Mucosa of stomach (tissue), 1 donor: ENCODE results near the gene TBC1D10A.

ENCODE experiments used
- H3K27me3 ChIP-seq: one replicate; pipeline ENCODE4 v1.7.0; 2013; ENCODE audit warnings: mild to moderate bottlenecking, low read length; ENCODE audit not compliant: control insufficient read depth, insufficient read depth
- H3K36me3 ChIP-seq: one replicate; pipeline ENCODE4 v1.7.0; 2013; ENCODE audit warnings: low read length; ENCODE audit not compliant: control insufficient read depth, insufficient read depth
- H3K4me1 ChIP-seq: one replicate; pipeline ENCODE4 v1.7.0; 2013; ENCODE audit warnings: mild to moderate bottlenecking, low read length; ENCODE audit not compliant: control insufficient read depth, insufficient read depth
- H3K4me3 ChIP-seq: one replicate; pipeline ENCODE4 v1.7.0; 2013; ENCODE audit warnings: low read length
- H3K9ac ChIP-seq: one replicate; pipeline ENCODE4 v1.7.0; 2013; ENCODE audit warnings: mild to moderate bottlenecking, low read length, moderate library complexity
- H3K9me3 ChIP-seq: one replicate; pipeline ENCODE4 v1.7.0; 2013; ENCODE audit warnings: mild to moderate bottlenecking, low read length, moderate library complexity; ENCODE audit not compliant: control insufficient read depth
- donor health status: Pancreatic carcinoma.

Gene TBC1D10A

DNA sequence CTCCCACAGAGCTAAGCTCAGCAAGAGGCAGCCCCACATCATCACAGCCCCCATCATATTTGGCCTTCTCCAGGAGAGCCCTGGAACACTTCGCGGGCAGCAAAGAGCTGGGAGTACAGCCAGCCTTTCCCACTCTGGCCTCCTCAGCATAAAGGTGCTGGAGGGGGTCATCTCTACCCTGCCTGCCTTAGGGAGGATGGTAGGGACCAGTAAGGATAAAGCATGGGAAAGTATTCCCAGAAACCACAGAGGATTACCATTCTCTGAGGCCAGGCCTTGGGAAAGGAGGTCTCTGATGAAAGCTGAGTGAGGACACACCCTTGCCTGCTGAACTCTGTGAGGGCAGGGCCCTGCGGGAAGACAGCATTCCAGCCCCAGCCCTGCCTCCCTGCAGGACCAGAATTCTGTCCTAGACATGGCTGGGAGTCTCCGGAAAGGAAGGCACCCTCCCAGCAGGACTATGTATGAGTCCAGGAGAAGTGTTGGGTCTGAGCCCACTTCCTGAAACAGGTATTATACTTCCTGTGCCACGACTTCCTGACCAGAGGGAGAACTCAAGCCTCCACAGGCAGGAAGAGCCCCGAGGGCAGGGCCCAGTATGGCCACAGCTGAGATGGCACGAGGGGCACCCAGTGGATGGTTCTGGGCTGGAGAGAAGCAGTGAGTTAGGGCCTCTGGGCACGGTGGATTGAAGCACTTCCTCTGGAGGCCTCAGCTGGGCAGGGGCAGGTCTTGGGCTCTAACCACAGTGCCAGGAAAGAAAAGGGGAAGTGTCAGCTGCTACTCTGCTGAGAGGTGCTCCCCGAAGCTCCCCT, 24.5 kb downstream of the TBC1D10A start:
- Histone ChIP-seq H3K36me3 (peaks cover 23% of the 10 kb centered on the region), H3K9me3 (no peaks in the 10 kb centered on the region), H3K27me3 (no peaks in the 10 kb centered on the region), H3K4me1 (peaks cover 86% of the 10 kb centered on the region), H3K9ac (peak overlapping the region; percentile 24), H3K4me3 (no peak overlapping the region)

DNA sequence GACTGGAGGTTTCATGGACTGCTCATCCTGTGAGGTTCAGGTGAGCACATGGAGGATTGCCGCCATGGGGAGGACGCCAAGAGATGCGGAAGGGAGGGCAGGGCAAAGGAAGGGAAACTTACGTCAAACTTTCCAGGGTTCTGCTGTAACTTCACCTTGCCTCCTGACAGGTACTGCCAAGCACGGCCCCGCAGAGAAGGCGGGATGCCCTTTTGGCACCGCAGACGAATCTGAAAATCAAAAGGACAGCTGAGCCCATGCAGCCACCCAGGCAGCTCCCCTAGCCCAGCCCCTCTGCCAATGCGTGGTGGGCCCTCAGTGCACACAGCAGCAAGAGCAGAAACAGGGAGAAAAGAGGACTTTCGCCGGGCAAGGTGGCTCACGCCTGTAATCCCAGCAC, 27.4 kb downstream of the TBC1D10A start:
- Histone ChIP-seq H3K27me3 (no peaks in the 10 kb centered on the region), H3K36me3 (peaks cover 31% of the 10 kb centered on the region), H3K9ac (no peak overlapping the region), H3K4me3 (no peak overlapping the region), H3K4me1 (peaks cover 62% of the 10 kb centered on the region), H3K9me3 (no peaks in the 10 kb centered on the region)

DNA sequence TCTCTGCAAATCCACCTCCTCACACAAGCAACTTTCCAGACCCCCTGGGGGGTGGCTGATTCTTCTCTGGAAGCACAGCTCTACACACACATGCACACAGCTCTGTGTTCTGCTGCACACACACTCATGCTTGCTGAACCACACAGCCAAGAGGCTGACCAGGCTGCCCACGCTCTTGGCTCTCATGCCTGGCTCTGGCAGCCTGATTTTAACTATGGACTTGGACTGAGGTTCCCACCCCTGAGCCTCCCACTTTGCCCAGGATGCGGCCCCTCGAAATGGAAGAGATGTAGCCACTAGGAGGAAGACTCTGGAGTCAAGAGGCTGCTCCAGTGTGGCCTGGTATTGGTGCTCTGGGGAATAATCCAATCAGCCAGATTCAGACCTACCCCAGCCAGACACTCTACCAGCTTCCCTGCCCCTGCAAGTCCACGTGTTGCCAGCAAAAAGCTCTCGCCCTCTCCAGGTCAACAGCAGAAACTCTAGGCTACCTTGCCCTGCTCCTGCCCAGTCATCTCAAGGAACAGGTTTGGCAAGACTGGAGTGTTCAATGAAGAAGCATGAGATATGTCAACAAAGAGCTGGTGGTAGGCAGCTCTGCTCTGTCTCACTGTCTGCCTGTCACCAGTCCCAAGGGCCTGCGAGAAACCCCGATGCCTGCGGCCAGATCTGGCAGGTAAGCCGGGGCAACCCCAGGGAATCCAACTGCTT, 28.6 kb downstream of the TBC1D10A start:
- Histone ChIP-seq H3K4me3 (no peak overlapping the region), H3K9me3 (no peaks in the 10 kb centered on the region), H3K9ac (no peak overlapping the region), H3K4me1 (peaks cover 51% of the 10 kb centered on the region), H3K27me3 (no peaks in the 10 kb centered on the region), H3K36me3 (peaks cover 31% of the 10 kb centered on the region)

DNA sequence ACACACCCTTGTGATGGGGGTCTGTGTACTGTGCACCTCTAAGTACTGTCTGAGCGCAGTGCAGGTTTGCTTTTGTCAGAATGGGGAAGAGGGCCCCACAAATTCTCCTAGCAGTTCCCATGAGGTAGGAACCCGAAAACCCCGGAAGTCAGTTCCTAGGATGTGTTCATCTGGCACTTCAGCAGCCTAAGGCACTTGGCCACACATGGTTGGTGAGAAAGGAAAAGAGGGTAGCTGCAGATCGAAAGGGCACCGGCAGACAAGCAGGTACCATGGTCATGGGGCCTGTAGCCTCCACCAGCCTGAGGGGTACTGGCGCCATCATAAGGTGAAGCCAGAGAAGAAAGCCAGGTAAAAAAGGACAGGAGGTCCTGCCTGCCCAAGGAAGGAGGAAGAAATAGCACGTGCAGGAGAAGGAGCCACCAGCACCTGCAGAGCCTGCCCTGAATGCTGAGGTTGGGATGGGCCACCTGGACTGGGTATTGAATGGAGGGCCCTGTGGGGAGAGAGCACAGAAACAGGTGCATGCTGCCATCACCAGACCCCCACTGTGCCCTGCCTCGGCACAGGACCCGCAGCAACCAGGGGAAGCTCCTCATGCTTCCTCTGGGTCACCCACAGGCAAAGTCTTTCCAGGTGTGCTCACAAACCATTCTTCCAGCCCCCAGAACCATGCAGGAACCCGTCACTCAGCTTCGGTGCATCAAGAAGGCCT, 29.3 kb downstream of the TBC1D10A start:
- H3K4me3 ChIP-seq, result no peak overlapping the region
- H3K9me3 ChIP-seq, result no peaks in the 10 kb centered on the region
- H3K9ac ChIP-seq, result no peak overlapping the region
- peaks cover 35% of the 10 kb centered on the region for H3K36me3 ChIP-seq
- H3K27me3 ChIP-seq, result no peaks in the 10 kb centered on the region
- peaks cover 43% of the 10 kb centered on the region for H3K4me1 ChIP-seq

DNA sequence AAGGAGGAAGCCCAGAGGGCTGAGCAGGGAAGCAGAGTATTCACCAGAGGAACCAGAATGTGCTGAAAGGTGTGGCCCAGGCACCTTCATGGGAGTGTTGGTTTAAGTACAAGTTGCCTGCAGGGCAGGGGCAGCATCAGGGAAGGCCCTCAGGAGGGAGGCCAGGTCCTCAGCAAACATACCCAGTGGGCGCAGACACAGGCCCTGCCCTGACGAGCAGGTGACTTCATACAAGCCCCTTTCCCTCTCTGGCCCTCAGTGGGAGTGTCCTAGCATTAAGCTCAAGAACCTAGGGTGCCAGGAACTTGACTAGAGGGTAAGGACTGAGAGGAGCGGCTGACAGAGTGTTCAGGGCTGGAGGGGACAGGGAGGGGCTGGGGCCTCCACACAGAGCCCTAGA, 29.9 kb downstream of the TBC1D10A start:
- H3K9ac ChIP-seq, result no peak overlapping the region
- H3K4me1 ChIP-seq, result peaks cover 37% of the 10 kb centered on the region
- H3K36me3 ChIP-seq, result peaks cover 34% of the 10 kb centered on the region
- no peak overlapping the region for H3K4me3 ChIP-seq
- H3K9me3 ChIP-seq, result no peaks in the 10 kb centered on the region
- H3K27me3 ChIP-seq, result no peaks in the 10 kb centered on the region

DNA sequence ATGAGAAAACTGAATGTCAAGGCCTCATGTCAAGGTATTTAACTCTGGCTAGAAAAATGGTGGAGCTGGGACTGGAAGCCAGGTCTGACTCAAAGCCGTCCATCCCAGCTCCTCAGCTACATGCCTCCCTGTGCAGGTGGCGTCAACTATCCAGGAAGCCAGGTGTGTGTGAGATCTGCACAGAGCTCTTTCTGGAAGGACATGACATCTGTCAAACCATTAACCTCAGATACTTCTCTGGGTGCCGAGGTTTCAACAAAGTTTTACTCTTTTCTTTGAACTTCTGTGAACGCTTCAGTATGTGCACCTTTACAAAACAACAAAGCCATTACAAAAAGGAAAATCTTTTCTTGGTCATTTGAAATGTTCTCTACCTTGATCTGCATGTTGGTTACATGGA, 30.4 kb downstream of the TBC1D10A start:
- H3K4me1 ChIP-seq, result peaks cover 36% of the 10 kb centered on the region
- peaks cover 29% of the 10 kb centered on the region for H3K36me3 ChIP-seq
- no peak overlapping the region for H3K4me3 ChIP-seq

DNA sequence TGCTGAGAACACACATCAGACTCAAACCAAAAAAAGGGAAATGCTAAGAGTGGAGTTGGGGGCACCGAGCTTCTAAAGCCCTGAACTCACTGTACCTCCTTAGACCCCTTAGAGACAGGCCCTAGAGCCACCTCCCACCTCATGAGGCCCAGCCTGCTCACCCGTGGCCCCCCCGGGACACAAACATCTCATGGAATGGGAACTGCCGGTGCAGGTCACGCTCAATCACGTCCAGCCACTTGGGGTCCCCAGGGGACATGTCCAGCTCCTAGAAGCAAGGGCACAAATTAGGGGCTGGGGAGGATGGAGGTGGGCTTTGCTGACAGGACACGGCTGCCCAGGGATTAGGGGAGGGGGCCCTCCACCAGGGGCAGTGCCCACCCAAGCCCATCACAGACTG, 31.2 kb downstream of the TBC1D10A start:
- peaks cover 39% of the 10 kb centered on the region for H3K4me1 ChIP-seq

More for the DNA sequence above, 30.4 kb downstream of the TBC1D10A start:
- H3K9me3 ChIP-seq, result no peaks in the 10 kb centered on the region
- H3K27me3 ChIP-seq, result no peaks in the 10 kb centered on the region
- no peak overlapping the region for H3K9ac ChIP-seq

DNA sequence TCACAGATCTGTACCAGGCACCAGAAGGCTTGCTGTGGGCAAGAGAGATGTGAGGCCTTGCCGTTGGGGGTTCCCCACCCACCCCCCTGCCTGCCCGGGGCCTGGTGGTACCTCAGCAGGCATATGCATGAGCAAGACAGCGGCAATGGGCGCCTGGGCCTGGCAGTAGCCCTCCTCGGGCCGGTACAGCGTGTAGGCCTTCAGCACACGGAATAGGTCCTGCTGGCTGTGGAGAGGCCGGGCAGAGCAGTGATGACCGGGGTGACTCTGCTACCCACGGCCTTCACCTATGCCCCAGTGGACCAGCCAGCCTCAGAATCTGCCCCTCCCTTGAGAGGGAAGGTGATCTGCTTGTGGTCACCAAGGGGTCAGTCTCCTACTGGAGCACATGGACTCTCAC, 31.9 kb downstream of the TBC1D10A start:
- Histone ChIP-seq H3K27me3 (no peaks in the 10 kb centered on the region), H3K9ac (no peak overlapping the region), H3K9me3 (no peaks in the 10 kb centered on the region), H3K4me3 (no peak overlapping the region), H3K36me3 (peaks cover 25% of the 10 kb centered on the region), H3K4me1 (peaks cover 47% of the 10 kb centered on the region)

More for the DNA sequence above, 31.2 kb downstream of the TBC1D10A start:
- Histone ChIP-seq H3K4me3 (no peak overlapping the region), H3K9me3 (no peaks in the 10 kb centered on the region), H3K36me3 (peaks cover 25% of the 10 kb centered on the region), H3K9ac (no peak overlapping the region), H3K27me3 (no peaks in the 10 kb centered on the region)

DNA sequence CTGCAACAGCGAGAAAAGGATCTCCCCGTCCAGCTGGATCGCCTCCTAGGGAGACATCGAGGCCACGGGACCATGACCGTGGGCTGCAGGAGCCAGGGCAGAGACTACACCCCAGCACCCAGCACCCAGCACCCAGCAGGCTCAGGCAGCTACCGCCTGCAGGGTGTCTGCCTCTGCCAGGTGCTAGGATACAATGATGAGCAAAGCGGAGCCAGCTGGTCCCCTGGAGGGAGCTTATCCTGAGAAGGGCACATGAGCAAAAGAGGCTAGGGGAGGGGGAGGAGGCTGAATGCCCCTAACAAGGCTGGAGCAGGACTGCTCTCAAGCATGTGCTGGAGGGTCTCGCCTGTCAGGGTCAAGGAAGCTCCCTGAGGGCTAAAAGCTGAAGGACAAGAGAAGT, 32.7 kb downstream of the TBC1D10A start:
- Histone ChIP-seq H3K4me3 (no peak overlapping the region), H3K9me3 (no peaks in the 10 kb centered on the region), H3K9ac (no peak overlapping the region), H3K36me3 (peaks cover 25% of the 10 kb centered on the region), H3K4me1 (peaks cover 44% of the 10 kb centered on the region), H3K27me3 (no peaks in the 10 kb centered on the region)

DNA sequence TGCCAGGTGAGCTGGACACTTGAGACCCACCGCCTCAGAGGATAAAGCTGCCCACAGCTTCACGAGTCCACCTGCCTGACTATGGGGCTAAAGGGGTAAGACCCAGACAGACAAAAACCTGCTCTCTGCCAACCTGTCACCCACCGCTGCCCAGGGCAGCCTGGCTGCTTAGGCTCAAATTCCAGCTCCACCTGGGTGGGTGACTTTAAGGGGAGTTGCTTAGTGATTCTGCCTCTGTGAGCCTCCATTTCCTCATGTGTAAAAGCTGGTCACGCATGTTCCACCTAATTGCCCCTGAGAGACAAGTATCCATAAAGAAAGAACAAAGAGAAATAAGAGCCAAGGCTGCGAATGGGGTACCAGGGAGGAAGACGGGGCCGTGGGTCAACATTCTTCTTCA, 33.7 kb downstream of the TBC1D10A start:
- Histone ChIP-seq H3K9ac (no peak overlapping the region), H3K36me3 (peaks cover 25% of the 10 kb centered on the region), H3K9me3 (no peaks in the 10 kb centered on the region), H3K4me1 (peaks cover 43% of the 10 kb centered on the region), H3K27me3 (no peaks in the 10 kb centered on the region), H3K4me3 (no peak overlapping the region)

DNA sequence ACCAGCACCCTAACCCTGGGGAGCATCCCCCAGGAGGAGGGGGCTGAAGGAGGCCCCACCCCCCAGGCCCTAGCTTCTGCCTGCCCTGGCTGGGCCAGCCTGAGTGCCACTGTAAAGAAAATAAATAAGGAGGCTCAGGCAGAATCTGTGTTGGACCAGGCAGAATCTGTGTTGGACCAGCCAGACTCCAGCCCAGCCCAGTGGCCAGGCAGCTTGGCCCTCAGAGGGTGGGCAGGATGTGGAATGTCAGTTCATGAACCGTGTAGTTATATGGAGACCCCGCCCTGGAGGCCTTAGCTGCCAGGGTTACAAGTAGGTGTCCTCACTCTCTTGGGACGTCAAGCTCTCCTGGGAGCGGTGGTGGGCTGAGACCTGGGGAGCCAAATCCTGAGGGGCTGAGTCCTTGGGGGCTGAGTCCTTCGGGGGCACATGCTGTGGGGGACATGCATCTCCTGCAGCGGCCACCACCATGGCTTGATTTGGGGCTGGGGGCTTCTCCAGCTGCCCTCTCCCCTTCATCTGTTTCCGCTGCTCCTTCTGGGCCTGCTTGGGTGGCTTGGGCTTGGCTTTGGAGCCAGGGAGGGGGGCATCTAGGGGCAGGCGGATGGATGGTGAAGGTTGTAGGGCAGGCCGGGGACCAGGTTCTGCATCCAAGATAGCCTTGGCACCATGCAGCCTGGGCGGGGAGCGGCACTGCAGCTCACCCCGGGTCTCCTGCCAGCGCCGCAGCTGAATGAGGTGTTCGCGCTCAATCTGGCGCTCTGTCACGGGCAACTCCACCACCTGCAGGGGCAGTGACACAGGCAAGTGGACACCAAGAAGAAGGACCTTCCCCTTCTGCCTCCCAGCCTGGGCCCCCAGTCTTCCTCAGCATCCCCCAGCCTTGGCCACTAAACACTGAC, 34.4 kb downstream of the TBC1D10A start:
- peaks cover 18% of the 10 kb centered on the region for H3K36me3 ChIP-seq
- peak overlapping the region; percentile 9 for H3K9ac ChIP-seq
- no peaks in the 10 kb centered on the region for H3K9me3 ChIP-seq

More for the DNA sequence above, 34.4 kb downstream of the TBC1D10A start:
- Histone ChIP-seq H3K27me3 (no peaks in the 10 kb centered on the region), H3K4me3 (no peak overlapping the region), H3K4me1 (peaks cover 40% of the 10 kb centered on the region)
